Lower leg skin (tissue), 4 donors: ENCODE results near the gene RNF20. TPM values are rescaled to one million over a fixed set of nuclear protein-coding genes. Genes with fewer than 3 reads are reported as not detected.

Source experiments
- DNase-seq, 2 donors: peaks; one replicate each; pipeline ENCODE4 v3.0.0-alpha.2; 2019; ENCODE audit warnings: low spot score in 2 of 2
- H3K4me3 ChIP-seq: fragments of 200-600 bp; sonication (generic); 2 replicates; pipeline ENCODE4 v1.5.1; 2017; ENCODE audit warnings: mild to moderate bottlenecking, low read depth; ENCODE audit not compliant: poor library complexity, severe bottlenecking
- CTCF ChIP-seq, 3 donors: fragments of 450-650 bp; IDR thresholded peaks; one replicate each; pipeline ENCODE4 v1.5.1; 2016; ENCODE audit warnings: antibody characterized with exemption in 3 of 3, mild to moderate bottlenecking in 3 of 3, moderate library complexity in 2 of 3
- POLR2A ChIP-seq, 2 donors: fragments of 450-650 bp; IDR thresholded peaks; one replicate each; pipeline ENCODE4 v1.6.1; 2016 to 2017; ENCODE audit warnings: antibody characterized with exemption in 2 of 2, mild to moderate bottlenecking in 1 of 2, moderate library complexity in 1 of 2
- WGBS, 2 donors: methylation state at CpG; one replicate each; pipeline ENCODE4 v1.1.5; 2018; 5-methylcytosine and 5-hydroxymethylcytosine counted together
- intact Hi-C: fragments of 100-400 bp; cut with DNase I; formaldehyde crosslinking; loops from one replicate; pipeline ENCODE4 v1.15.0; 2023; ENCODE audit warnings: low total_unique reads
- total RNA-seq, 4 donors: library from RNA; depleted of rRNA; stranded (reverse); fragments of >200 nt; gene quantifications; one replicate each; pipeline ENCODE4 v1.1.0, GENCODE V29; 2016

RNF20 gene
- total RNA-seq, 4 donors from 2014 or later, result 21.6 to 25.0 (median 23.1) TPM

- no peak for TF ChIP-seq POLR2A (IDR thresholded peaks at IDR 0.05)
- no peak for TF ChIP-seq CTCF (IDR thresholded peaks at IDR 0.05)
- no peak for DNase-seq
- intact Hi-C loops, result no loop called here
- no peak overlapping the region for H3K4me3 ChIP-seq
These were observed 41.2 kb downstream of the RNF20 start for GRCh38 chr9:101574731-101575333.

GRCh38 chr9:101578378-101578777 lies 44.7 kb downstream of the RNF20 start:
- intact Hi-C loops, result no loop called here
- no peak for DNase-seq
- no peak overlapping the region for H3K4me3 ChIP-seq
- 59 to 75% methylated on average over 3 of the region's 3 CpGs for WGBS, 2 donors
- TF ChIP-seq CTCF (IDR thresholded peaks at IDR 0.05) (no peak), POLR2A (IDR thresholded peaks at IDR 0.05) (no peak)

- intact Hi-C loops, result no loop called here
- no peak for DNase-seq
- WGBS, 2 donors, result 72 to 77% methylated on average over 6 of the region's 6 CpGs
These were observed 46.3 kb downstream of the RNF20 start for GRCh38 chr9:101579711-101580545.

GRCh38 chr9:101582553-101582952 lies 48.9 kb downstream of the RNF20 start:
- intact Hi-C loops, result no loop called here
- H3K4me3 ChIP-seq, result no peak overlapping the region
- 43 to 54% methylated on average over 1 of the region's 1 CpG for WGBS, 2 donors
- DNase-seq, result no peak
- TF ChIP-seq POLR2A (IDR thresholded peaks at IDR 0.05) (no peak), CTCF (IDR thresholded peaks at IDR 0.05) (no peak)

More at GRCh38 chr9:101579711-101580545, 46.3 kb downstream of the RNF20 start:
- H3K4me3 ChIP-seq, result no peak overlapping the region
- no peak for TF ChIP-seq CTCF (IDR thresholded peaks at IDR 0.05)
- no peak for TF ChIP-seq POLR2A (IDR thresholded peaks at IDR 0.05)

- no peak for TF ChIP-seq POLR2A (IDR thresholded peaks at IDR 0.05)
- TF ChIP-seq CTCF (IDR thresholded peaks at IDR 0.05), result no peak
- 57 to 87% methylated on average over 3 of the region's 3 CpGs for WGBS, 2 donors
- no peak overlapping the region for H3K4me3 ChIP-seq
- DNase-seq, result no peak
- intact Hi-C loops, result no loop called here
These were observed 52.1 kb downstream of the RNF20 start for GRCh38 chr9:101585740-101586139.
